Astrocyte (in vitro differentiated cells and primary cell): ENCODE measurements around the gene GBA2. TPM values are rescaled to one million over a fixed set of nuclear protein-coding genes. Genes with fewer than 3 reads are reported as not detected.

Source experiments
- DNase-seq: peaks from one replicate; pipeline ENCODE4 v3.0.0-alpha.2; 2010; ENCODE audit warnings: low read depth
- FAIRE-seq: peaks from 2 replicates; lab custom pipeline; 2011; peaks lifted over from hg19 to GRCh38; lab: Jason Lieb, UNC
- H2AFZ ChIP-seq: 2 replicates; pipeline ENCODE4 v1.6.0; 2012; ENCODE audit warnings: low read depth, low read length, inconsistent platforms
- H3K27ac ChIP-seq: 2 replicates; pipeline ENCODE4 v1.5.1; 2011; ENCODE audit warnings: low read depth, low read length, inconsistent platforms
- H3K27me3 ChIP-seq: 2 replicates; pipeline ENCODE4 v1.6.0; 2011; ENCODE audit warnings: low read length, inconsistent platforms; ENCODE audit not compliant: insufficient read depth
- H3K36me3 ChIP-seq: 2 replicates; pipeline ENCODE4 v1.5.1; 2011; ENCODE audit warnings: low read length, inconsistent platforms; ENCODE audit not compliant: insufficient read depth
- H3K4me1 ChIP-seq: 2 replicates; pipeline ENCODE4 v1.5.1; 2011; ENCODE audit warnings: low read length, inconsistent platforms; ENCODE audit not compliant: insufficient read depth
- H3K4me2 ChIP-seq: 2 replicates; pipeline ENCODE4 v1.6.0; 2012; ENCODE audit warnings: low read length, inconsistent platforms
- H3K4me3 ChIP-seq: 2 replicates; pipeline ENCODE4 v1.5.1; 2011; ENCODE audit warnings: low read depth, mild to moderate bottlenecking, low read length, inconsistent platforms; ENCODE audit not compliant: insufficient read depth
- H3K79me2 ChIP-seq: 2 replicates; pipeline ENCODE4 v1.6.0; 2012; ENCODE audit warnings: mild to moderate bottlenecking, low read length, inconsistent platforms; ENCODE audit not compliant: insufficient read depth
- H3K9ac ChIP-seq: 2 replicates; pipeline ENCODE4 v1.6.0; 2012; ENCODE audit warnings: mild to moderate bottlenecking, low read length, inconsistent platforms
- H3K9me3 ChIP-seq: 2 replicates; pipeline ENCODE4 v1.5.1; 2012; ENCODE audit warnings: low read depth, mild to moderate bottlenecking, low read length, inconsistent platforms; ENCODE audit not compliant: insufficient read depth
- H4K20me1 ChIP-seq: 2 replicates; pipeline ENCODE4 v1.6.0; 2012; ENCODE audit warnings: low read length, inconsistent platforms; ENCODE audit not compliant: insufficient read depth
- H3K27ac Mint-ChIP-seq: one replicate; pipeline ENCODE4 v1.8.0; 2021; ENCODE audit warnings: mild to moderate bottlenecking, mixed read lengths; ENCODE audit not compliant: unreplicated experiment
- H3K27me3 Mint-ChIP-seq: one replicate; pipeline ENCODE4 v1.8.0; 2021; ENCODE audit warnings: low read depth, mixed read lengths; ENCODE audit not compliant: unreplicated experiment
- H3K36me3 Mint-ChIP-seq: one replicate; pipeline ENCODE4 v1.8.0; 2021; ENCODE audit warnings: low read depth, mixed read lengths; ENCODE audit not compliant: unreplicated experiment
- H3K4me1 Mint-ChIP-seq: one replicate; pipeline ENCODE4 v1.8.0; 2021; ENCODE audit warnings: low read depth, mixed read lengths; ENCODE audit not compliant: unreplicated experiment
- H3K4me3 Mint-ChIP-seq: one replicate; pipeline ENCODE4 v1.8.0; 2021; ENCODE audit warnings: mild to moderate bottlenecking, moderate library complexity, mixed read lengths; ENCODE audit not compliant: unreplicated experiment
- H3K9me3 Mint-ChIP-seq: one replicate; pipeline ENCODE4 v1.8.0; 2021; ENCODE audit warnings: mild to moderate bottlenecking, mixed read lengths; ENCODE audit not compliant: unreplicated experiment
- CTCF ChIP-seq: IDR thresholded peaks from 2 replicates; pipeline ENCODE4 v1.5.1; 2011; ENCODE audit warnings: low read depth, mild to moderate bottlenecking, inconsistent platforms, low read length, moderate library complexity; ENCODE audit not compliant: insufficient read depth
- EZH2 ChIP-seq: IDR thresholded peaks from 2 replicates; pipeline ENCODE4 v1.6.1; 2012; ENCODE audit warnings: mild to moderate bottlenecking, low read length, inconsistent platforms; ENCODE audit not compliant: insufficient read depth
- total RNA-seq: library from RNA; stranded (reverse); gene quantifications from 2 replicates; pipeline ENCODE4 v1.2.1, GENCODE V29; 2021

The GBA2 gene
- total RNA-seq, 1 donor from 2014 or later: 42.5 TPM

- H3K4me1 ChIP-seq: peaks cover 18% of the 10 kb centered on the region
- H3K27me3 ChIP-seq: no peaks in the 10 kb centered on the region
- no peak overlapping the region for H3K9ac ChIP-seq
Measured at GRCh38 chr9:35737143-35737542, 11.9 kb downstream of the GBA2 start.

GRCh38 chr9:35736201-35736633 is 12.8 kb downstream of the GBA2 start:
- H3K79me2 ChIP-seq: peaks cover 43% of the 10 kb centered on the region
- H3K36me3 ChIP-seq: peaks cover 51% of the 10 kb centered on the region
- no peak overlapping the region for H2AFZ ChIP-seq
- H4K20me1 ChIP-seq: peaks cover 68% of the 10 kb centered on the region
- H3K27me3 ChIP-seq: no peaks in the 10 kb centered on the region
- peak overlapping the region; percentile 26 for H3K27ac Mint-ChIP-seq
- no peaks in the 10 kb centered on the region for H3K9me3 ChIP-seq
- no peaks in the 10 kb centered on the region for H3K27me3 Mint-ChIP-seq
- H3K4me1 ChIP-seq: peaks cover 18% of the 10 kb centered on the region
- DNase-seq: peak; percentile 47
- H3K9me3 Mint-ChIP-seq: no peaks in the 10 kb centered on the region
- H3K9ac ChIP-seq: no peak overlapping the region
- peaks cover 32% of the 10 kb centered on the region for H3K36me3 Mint-ChIP-seq
- H3K4me1 Mint-ChIP-seq: peaks cover 28% of the 10 kb centered on the region
- no peak overlapping the region for H3K4me3 Mint-ChIP-seq
- H3K27ac ChIP-seq: no peak overlapping the region
- H3K4me2 ChIP-seq: no peak overlapping the region
- no peak overlapping the region for H3K4me3 ChIP-seq
- TF ChIP-seq EZH2 (no peak), CTCF (peak; percentile 75)
- FAIRE-seq: no peak

More at GRCh38 chr9:35737143-35737542, 11.9 kb downstream of the GBA2 start:
- no peak for FAIRE-seq
- Mint-ChIP-seq H3K36me3 (peaks cover 36% of the 10 kb centered on the region), H3K9me3 (no peaks in the 10 kb centered on the region), H3K4me3 (no peak overlapping the region), H3K27ac (peak overlapping the region; percentile 72), H3K4me1 (peaks cover 28% of the 10 kb centered on the region), H3K27me3 (no peaks in the 10 kb centered on the region)
- Histone ChIP-seq H3K4me2 (no peak overlapping the region), H3K9me3 (no peaks in the 10 kb centered on the region), H3K4me3 (no peak overlapping the region), H3K79me2 (peaks cover 41% of the 10 kb centered on the region), H3K36me3 (peaks cover 52% of the 10 kb centered on the region), H2AFZ (no peak overlapping the region), H4K20me1 (peaks cover 74% of the 10 kb centered on the region), H3K27ac (no peak overlapping the region)
- DNase-seq: no peak
- no peak for TF ChIP-seq CTCF
- no peak for TF ChIP-seq EZH2

DNA sequence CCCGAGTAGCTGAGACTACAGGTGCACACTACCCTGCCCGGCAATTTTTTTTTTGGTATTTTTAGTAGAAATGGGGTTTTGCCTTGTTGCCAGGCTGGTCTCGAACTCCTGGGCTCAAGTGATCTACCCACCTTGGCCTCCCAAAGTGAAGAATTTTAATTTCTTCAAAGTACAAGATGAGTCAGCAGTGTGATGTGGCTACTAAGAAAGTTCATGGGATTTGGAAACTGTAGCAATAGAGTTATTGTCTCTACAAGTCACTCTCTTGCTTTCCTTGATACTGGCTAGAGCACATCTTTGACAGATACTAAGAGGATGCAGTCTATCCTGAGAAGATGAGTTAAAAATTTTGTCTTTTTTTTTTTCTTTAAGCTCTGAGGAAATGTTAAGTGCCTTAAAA is 14.9 kb downstream of the GBA2 start:
- FAIRE-seq: no peak
- H3K36me3 ChIP-seq: peaks cover 42% of the 10 kb centered on the region
- DNase-seq: no peak

More for the DNA sequence above, 14.9 kb downstream of the GBA2 start:
- Histone ChIP-seq H3K9ac (peak overlapping the region; percentile 9), H3K9me3 (no peaks in the 10 kb centered on the region), H3K27me3 (no peaks in the 10 kb centered on the region), H3K4me2 (peak overlapping the region; percentile 99), H2AFZ (no peak overlapping the region), H3K4me3 (no peak overlapping the region), H3K27ac (no peak overlapping the region), H4K20me1 (peaks cover 79% of the 10 kb centered on the region), H3K79me2 (peaks cover 64% of the 10 kb centered on the region), H3K4me1 (peaks cover 34% of the 10 kb centered on the region)
- no peaks in the 10 kb centered on the region for H3K27me3 Mint-ChIP-seq
- H3K27ac Mint-ChIP-seq: peak overlapping the region; percentile 77
- H3K4me1 Mint-ChIP-seq: peaks cover 30% of the 10 kb centered on the region
- TF ChIP-seq EZH2 (no peak), CTCF (no peak)
- H3K4me3 Mint-ChIP-seq: peak overlapping the region; percentile 97
- no peaks in the 10 kb centered on the region for H3K9me3 Mint-ChIP-seq
- H3K36me3 Mint-ChIP-seq: peaks cover 22% of the 10 kb centered on the region
